ENCODE results near the gene IGSF22. TPM values are rescaled to one million over a fixed set of nuclear protein-coding genes. Genes with fewer than 3 reads are reported as not detected.

Gene IGSF22
- total RNA-seq, 1 donor from 2014 or later: 1.1 TPM

DNA sequence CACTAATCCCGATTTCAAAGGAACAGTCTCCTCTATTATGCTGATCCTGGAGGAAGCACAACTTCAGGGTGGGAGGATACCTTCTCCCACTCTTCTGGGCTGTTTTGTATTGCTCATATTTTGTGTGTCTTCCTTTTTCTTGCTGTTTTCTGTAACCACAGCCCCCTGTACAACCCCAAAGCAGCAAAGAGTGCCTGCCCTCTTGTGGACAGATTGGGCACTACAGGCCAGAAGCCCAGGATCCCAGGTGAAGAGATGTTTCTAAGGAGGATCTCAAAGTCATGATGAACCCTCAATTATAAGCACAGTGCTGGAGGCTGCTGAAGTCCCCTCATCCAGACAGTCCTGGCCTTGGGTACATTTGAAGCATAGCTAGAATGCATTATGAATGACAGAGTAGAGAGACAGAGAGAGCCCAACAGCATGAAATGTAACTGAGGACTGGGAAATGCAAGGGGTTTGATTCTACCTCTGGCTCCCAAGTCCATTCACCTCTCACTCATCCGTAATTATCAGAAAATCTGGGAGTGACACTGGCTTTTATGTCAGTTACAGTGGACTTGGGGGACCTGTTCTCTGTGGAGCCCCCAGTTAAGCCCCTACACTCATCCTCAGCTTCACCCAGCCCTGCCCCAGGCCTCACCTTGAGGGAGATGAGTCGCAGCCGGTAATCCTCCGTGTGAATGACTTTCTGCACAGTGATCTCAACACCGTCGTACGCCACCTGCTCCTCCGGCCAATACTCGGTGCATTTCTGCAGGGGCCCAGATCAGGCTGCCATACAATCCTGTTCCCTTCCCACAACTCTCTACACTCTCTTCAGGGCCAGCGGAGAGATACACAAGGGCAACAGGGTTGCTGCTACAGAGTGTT lies 6.2 kb upstream of the IGSF22 start:
- peak; percentile 86 for DNase-seq
- TF ChIP-seq, protein P1, sequence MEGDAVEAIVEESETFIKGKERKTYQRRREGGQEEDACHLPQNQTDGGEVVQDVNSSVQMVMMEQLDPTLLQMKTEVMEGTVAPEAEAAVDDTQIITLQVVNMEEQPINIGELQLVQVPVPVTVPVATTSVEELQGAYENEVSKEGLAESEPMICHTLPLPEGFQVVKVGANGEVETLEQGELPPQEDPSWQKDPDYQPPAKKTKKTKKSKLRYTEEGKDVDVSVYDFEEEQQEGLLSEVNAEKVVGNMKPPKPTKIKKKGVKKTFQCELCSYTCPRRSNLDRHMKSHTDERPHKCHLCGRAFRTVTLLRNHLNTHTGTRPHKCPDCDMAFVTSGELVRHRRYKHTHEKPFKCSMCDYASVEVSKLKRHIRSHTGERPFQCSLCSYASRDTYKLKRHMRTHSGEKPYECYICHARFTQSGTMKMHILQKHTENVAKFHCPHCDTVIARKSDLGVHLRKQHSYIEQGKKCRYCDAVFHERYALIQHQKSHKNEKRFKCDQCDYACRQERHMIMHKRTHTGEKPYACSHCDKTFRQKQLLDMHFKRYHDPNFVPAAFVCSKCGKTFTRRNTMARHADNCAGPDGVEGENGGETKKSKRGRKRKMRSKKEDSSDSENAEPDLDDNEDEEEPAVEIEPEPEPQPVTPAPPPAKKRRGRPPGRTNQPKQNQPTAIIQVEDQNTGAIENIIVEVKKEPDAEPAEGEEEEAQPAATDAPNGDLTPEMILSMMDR (IDR thresholded peaks at IDR 0.05; ENCODE audit: partially characterized antibody, unreplicated experiment): peak; percentile 96
- Mint-ChIP-seq H3K27ac (ENCODE audit: unreplicated experiment) (no peak overlapping the region), H3K27me3 (ENCODE audit: unreplicated experiment) (no peaks in the 10 kb centered on the region), H3K36me3 (ENCODE audit: unreplicated experiment) (peaks cover 5% of the 10 kb centered on the region), H3K4me3 (ENCODE audit: unreplicated experiment) (no peak overlapping the region), H3K4me1 (ENCODE audit: low read depth, unreplicated experiment) (peaks cover 5% of the 10 kb centered on the region), H3K9me3 (ENCODE audit: unreplicated experiment) (peaks cover 6% of the 10 kb centered on the region)

DNA sequence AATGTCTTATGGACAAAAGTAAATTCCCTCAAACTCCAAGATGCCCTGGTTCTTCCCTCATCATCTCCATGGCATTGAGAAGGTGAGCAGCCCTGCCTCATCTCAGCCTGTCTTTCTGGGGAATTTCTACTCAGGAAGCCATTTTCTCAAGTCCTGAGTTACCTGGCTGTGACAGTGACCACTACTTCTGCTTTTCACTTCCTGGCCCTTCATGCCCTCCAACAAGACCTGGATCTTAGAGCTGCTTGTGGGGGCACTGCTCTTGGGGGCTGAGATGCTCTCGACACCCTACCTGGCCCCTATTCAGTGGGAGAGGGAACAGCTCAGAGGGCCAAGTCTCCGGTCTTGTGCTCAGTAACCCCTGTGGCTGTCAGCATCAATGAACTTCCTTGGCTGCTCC lies 5.5 kb upstream of the IGSF22 start:
- Mint-ChIP-seq H3K27ac (ENCODE audit: unreplicated experiment) (no peak overlapping the region), H3K27me3 (ENCODE audit: unreplicated experiment) (no peaks in the 10 kb centered on the region), H3K4me3 (ENCODE audit: unreplicated experiment) (no peak overlapping the region), H3K36me3 (ENCODE audit: unreplicated experiment) (peaks cover 5% of the 10 kb centered on the region), H3K4me1 (ENCODE audit: low read depth, unreplicated experiment) (peaks cover 5% of the 10 kb centered on the region), H3K9me3 (ENCODE audit: unreplicated experiment) (peaks cover 7% of the 10 kb centered on the region)
- TF ChIP-seq, protein P1 (IDR thresholded peaks at IDR 0.05; ENCODE audit: partially characterized antibody, unreplicated experiment): no peak
- no peak for DNase-seq

DNA sequence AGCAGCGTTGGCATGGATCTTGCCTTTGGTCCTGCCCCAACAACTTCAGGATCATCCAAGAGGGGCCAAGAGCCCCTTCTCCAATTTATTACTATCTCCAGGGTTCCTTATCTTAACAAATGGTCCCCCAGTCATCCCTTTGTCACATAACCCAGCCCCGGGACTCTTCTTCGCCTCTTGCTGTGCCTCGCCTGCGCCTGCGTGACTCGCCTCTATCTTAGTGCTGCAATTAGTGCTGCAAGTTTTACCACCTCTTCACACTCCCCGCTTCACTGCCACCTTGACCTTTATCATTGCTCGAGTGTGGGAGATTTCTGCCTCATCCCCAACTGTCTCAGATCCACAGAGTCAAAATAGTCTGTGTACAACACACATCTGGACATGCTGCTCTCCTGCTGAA lies 4.0 kb upstream of the IGSF22 start:
- no peak for DNase-seq
- Mint-ChIP-seq H3K27ac (ENCODE audit: unreplicated experiment) (no peak overlapping the region), H3K4me3 (ENCODE audit: unreplicated experiment) (no peak overlapping the region), H3K9me3 (ENCODE audit: unreplicated experiment) (peaks cover 9% of the 10 kb centered on the region), H3K4me1 (ENCODE audit: low read depth, unreplicated experiment) (peaks cover 9% of the 10 kb centered on the region), H3K36me3 (ENCODE audit: unreplicated experiment) (peaks cover 5% of the 10 kb centered on the region), H3K27me3 (ENCODE audit: unreplicated experiment) (peaks cover 3% of the 10 kb centered on the region)
- TF ChIP-seq, protein P1 (IDR thresholded peaks at IDR 0.05; ENCODE audit: partially characterized antibody, unreplicated experiment): no peak

DNA sequence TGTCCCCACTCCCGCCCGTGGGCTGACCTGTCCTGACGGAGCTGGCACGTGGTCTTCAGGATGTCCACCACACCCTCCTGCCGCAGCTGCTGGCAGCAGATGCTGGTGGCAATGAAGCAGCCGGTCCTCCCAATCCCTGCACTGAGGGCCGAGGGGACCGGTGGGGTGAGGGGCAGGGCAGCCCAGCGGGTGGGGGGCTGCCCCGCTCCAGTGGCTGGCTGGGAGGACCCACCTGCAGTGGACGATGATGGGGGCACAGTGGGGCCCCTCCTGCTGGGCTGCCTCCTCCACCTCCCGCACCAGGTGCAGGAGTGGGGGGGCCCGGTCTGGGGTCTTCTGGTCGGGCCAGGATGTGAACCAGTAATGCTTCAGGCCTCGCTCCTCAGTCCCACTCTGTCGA lies 3.4 kb upstream of the IGSF22 start:
- Mint-ChIP-seq H3K27me3 (ENCODE audit: unreplicated experiment) (peaks cover 3% of the 10 kb centered on the region), H3K4me1 (ENCODE audit: low read depth, unreplicated experiment) (peaks cover 9% of the 10 kb centered on the region), H3K4me3 (ENCODE audit: unreplicated experiment) (no peak overlapping the region), H3K9me3 (ENCODE audit: unreplicated experiment) (peaks cover 9% of the 10 kb centered on the region), H3K27ac (ENCODE audit: unreplicated experiment) (no peak overlapping the region), H3K36me3 (ENCODE audit: unreplicated experiment) (peaks cover 5% of the 10 kb centered on the region)
- DNase-seq: no peak
- TF ChIP-seq, protein P1 (IDR thresholded peaks at IDR 0.05; ENCODE audit: partially characterized antibody, unreplicated experiment): no peak

DNA sequence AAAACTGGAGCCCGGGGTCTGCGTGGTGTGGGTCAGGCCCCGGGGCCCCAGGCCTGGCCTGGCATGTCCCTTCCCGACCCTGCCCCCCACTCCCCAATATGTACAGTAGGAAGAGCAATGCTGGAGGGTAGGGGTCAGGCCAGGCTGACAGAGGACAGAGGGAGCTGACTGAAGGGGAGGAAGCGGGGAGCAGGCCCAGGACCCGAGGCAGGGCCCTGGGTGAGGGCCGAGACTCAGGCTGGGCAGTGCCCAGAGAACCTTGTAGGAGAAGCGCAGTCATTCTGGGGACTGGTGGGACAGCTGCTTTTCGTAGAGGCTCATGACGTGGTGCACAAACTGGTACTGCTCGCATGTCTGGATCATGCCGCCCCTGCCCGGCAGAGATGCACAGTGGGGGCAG lies 2.7 kb upstream of the IGSF22 start:
- peaks cover 3% of the 10 kb centered on the region for H3K27me3 Mint-ChIP-seq (ENCODE audit: unreplicated experiment)
- peaks cover 9% of the 10 kb centered on the region for H3K9me3 Mint-ChIP-seq (ENCODE audit: unreplicated experiment)
- H3K4me1 Mint-ChIP-seq (ENCODE audit: low read depth, unreplicated experiment): peaks cover 9% of the 10 kb centered on the region
- H3K36me3 Mint-ChIP-seq (ENCODE audit: unreplicated experiment): peaks cover 5% of the 10 kb centered on the region
- TF ChIP-seq, protein P1 (IDR thresholded peaks at IDR 0.05; ENCODE audit: partially characterized antibody, unreplicated experiment): no peak
- H3K27ac Mint-ChIP-seq (ENCODE audit: unreplicated experiment): no peak overlapping the region
- no peak overlapping the region for H3K4me3 Mint-ChIP-seq (ENCODE audit: unreplicated experiment)
- DNase-seq: no peak

Data from glutamatergic neuron (in vitro differentiated cells).